Ishikawa (cell line): ENCODE results near the gene HOXA5.

Source experiments
- CEBPB ChIP-seq: IDR thresholded peaks from 2 replicates; pipeline ENCODE4 v1.6.1; 2012
- CREB1 ChIP-seq: IDR thresholded peaks from 2 replicates; pipeline ENCODE4 v1.6.1; 2012; ENCODE audit warnings: low read depth
- EP300 ChIP-seq: IDR thresholded peaks from 2 replicates; pipeline ENCODE4 v1.6.1; 2012; ENCODE audit warnings: borderline replicate concordance
- FOXM1 ChIP-seq: IDR thresholded peaks from 2 replicates; pipeline ENCODE4 v1.6.1; 2012; ENCODE audit warnings: low read depth, borderline replicate concordance
- RAD21 ChIP-seq: IDR thresholded peaks from 2 replicates; pipeline ENCODE4 v1.6.1; 2012; ENCODE audit warnings: low read depth
- TAF1 ChIP-seq: IDR thresholded peaks from 2 replicates; pipeline ENCODE4 v1.6.1; 2012; ENCODE audit warnings: low read depth, mild to moderate bottlenecking
- TEAD4 ChIP-seq: IDR thresholded peaks from 2 replicates; pipeline ENCODE4 v1.6.1; 2012
- USF1 ChIP-seq: IDR thresholded peaks from 2 replicates; pipeline ENCODE4 v1.6.1; 2012
- YY1 ChIP-seq: IDR thresholded peaks from 2 replicates; pipeline ENCODE4 v1.6.1; 2012; ENCODE audit warnings: low read depth
- TF ChIP-seq, protein P1 (sequence below): IDR thresholded peaks from 2 replicates; pipeline ENCODE4 v1.6.1; 2012; ENCODE audit warnings: low read depth, mild to moderate bottlenecking

DNA sequence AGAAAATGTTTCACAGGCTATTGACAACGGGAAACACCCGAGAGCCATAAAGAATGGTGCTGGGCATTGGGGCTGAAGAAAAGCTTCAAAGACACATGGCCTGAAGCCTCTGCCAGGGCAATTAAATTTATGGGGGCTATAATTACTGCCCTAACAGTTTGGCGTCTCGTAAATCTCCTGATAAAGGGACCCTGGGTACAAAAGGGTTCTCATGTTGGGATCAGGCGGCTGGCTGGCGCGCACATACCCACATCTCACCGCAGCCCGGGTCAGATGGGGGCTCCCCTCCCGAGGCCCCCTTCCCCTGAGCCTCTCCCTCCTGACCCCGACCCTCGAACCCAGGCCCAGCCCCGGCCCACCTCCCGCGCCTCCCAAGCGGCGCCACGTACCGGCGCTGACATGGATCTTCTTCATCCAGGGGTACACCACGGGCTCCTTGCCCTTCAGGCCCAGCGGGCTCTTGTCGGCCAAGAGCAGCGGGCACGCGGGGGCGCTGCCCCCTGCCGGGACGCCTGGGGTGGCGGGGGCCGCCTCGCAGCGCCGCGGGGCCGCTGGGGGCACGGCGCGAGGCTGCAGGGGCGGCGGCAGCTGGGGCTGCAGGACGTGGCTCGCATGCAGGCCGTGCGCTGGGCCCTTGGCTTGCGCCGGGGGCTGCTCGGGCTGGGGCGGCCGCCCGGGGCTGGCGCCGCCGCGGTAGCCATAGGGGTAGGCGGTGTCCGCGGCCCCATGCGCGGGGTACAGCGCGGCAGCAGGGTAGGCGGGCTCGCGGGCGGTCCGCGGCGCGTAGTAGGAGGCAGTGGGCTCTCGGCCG is 13.5 kb downstream of the HOXA5 start:
- TF ChIP-seq, protein P1, sequence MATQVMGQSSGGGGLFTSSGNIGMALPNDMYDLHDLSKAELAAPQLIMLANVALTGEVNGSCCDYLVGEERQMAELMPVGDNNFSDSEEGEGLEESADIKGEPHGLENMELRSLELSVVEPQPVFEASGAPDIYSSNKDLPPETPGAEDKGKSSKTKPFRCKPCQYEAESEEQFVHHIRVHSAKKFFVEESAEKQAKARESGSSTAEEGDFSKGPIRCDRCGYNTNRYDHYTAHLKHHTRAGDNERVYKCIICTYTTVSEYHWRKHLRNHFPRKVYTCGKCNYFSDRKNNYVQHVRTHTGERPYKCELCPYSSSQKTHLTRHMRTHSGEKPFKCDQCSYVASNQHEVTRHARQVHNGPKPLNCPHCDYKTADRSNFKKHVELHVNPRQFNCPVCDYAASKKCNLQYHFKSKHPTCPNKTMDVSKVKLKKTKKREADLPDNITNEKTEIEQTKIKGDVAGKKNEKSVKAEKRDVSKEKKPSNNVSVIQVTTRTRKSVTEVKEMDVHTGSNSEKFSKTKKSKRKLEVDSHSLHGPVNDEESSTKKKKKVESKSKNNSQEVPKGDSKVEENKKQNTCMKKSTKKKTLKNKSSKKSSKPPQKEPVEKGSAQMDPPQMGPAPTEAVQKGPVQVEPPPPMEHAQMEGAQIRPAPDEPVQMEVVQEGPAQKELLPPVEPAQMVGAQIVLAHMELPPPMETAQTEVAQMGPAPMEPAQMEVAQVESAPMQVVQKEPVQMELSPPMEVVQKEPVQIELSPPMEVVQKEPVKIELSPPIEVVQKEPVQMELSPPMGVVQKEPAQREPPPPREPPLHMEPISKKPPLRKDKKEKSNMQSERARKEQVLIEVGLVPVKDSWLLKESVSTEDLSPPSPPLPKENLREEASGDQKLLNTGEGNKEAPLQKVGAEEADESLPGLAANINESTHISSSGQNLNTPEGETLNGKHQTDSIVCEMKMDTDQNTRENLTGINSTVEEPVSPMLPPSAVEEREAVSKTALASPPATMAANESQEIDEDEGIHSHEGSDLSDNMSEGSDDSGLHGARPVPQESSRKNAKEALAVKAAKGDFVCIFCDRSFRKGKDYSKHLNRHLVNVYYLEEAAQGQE: no peak
- TF ChIP-seq EP300 (no peak), TAF1 (no peak), USF1 (no peak), TEAD4 (no peak), CEBPB (no peak), CREB1 (no peak), YY1 (no peak), FOXM1 (no peak), RAD21 (no peak)
